Liver (tissue), 9 donors: ENCODE results near the gene MRPL18. TPM values are rescaled to one million over a fixed set of nuclear protein-coding genes. Genes with fewer than 3 reads are reported as not detected.
"Not testable (repeated sequence)": the region's sequence is repeated elsewhere in the genome, so short reads cannot be mapped to it uniquely, and the experiment has no call there.

ENCODE experiments used
- DNase-seq: peaks from one replicate; pipeline ENCODE4 v3.0.0-alpha.2; 2017; ENCODE audit warnings: low spot score
- H3K27ac ChIP-seq, 2 donors: one replicate each; pipeline ENCODE4 v1.7.0; 2013; ENCODE audit warnings: inconsistent platforms in 2 of 2, low read length in 2 of 2, control low read depth in 1 of 2, low read depth in 1 of 2, mild to moderate bottlenecking in 1 of 2
- H3K27me3 ChIP-seq, 4 donors: one replicate each; pipeline versions ENCODE4 v1.6.1 to v1.7.0; 2013; ENCODE audit warnings: low read length in 3 of 4, inconsistent platforms in 1 of 4, mild to moderate bottlenecking in 1 of 4, moderate library complexity in 1 of 4; ENCODE audit not compliant: control insufficient read depth in 4 of 4, insufficient read depth in 4 of 4
- H3K36me3 ChIP-seq, 4 donors: one replicate each; pipeline versions ENCODE4 v1.6.1 to v1.7.0; 2013; ENCODE audit warnings: low read length in 3 of 4, mild to moderate bottlenecking in 3 of 4, low read depth in 1 of 4, moderate library complexity in 1 of 4; ENCODE audit not compliant: control insufficient read depth in 4 of 4, insufficient read depth in 3 of 4
- H3K4me1 ChIP-seq, 4 donors: one replicate each; pipeline versions ENCODE4 v1.6.1 to v1.7.0; 2013; ENCODE audit warnings: low read length in 3 of 4, mild to moderate bottlenecking in 3 of 4, moderate library complexity in 1 of 4; ENCODE audit not compliant: control insufficient read depth in 4 of 4, insufficient read depth in 4 of 4
- H3K4me3 ChIP-seq, 3 donors: one replicate each; pipeline versions ENCODE4 v1.6.1 to v1.7.0; 2013; ENCODE audit warnings: low read length in 3 of 3, control low read depth in 1 of 3, low read depth in 1 of 3, mild to moderate bottlenecking in 1 of 3
- H3K9ac ChIP-seq, 2 donors: one replicate each; pipeline ENCODE4 v1.7.0; 2013; ENCODE audit warnings: low read length in 2 of 2, mild to moderate bottlenecking in 2 of 2, moderate library complexity in 2 of 2, control low read depth in 1 of 2, low read depth in 1 of 2
- H3K9me3 ChIP-seq, 4 donors: one replicate each; pipeline versions ENCODE4 v1.6.1 to v1.7.0; 2013; ENCODE audit warnings: low read length in 3 of 4; ENCODE audit not compliant: control insufficient read depth in 4 of 4
- ATF3 ChIP-seq: IDR thresholded peaks from 2 replicates; pipeline ENCODE4 v1.6.1; 2016; ENCODE audit warnings: antibody characterized with exemption
- EGR1 ChIP-seq, 2 donors: IDR thresholded peaks; 2 replicates each; pipeline ENCODE4 v1.6.1; 2016 to 2018; ENCODE audit warnings: antibody characterized with exemption in 2 of 2, low read depth in 2 of 2
- FOXA1 ChIP-seq: IDR thresholded peaks from 2 replicates; pipeline ENCODE4 v1.6.1; 2016; ENCODE audit warnings: antibody characterized with exemption
- FOXA2 ChIP-seq: IDR thresholded peaks from 2 replicates; pipeline ENCODE4 v1.6.1; 2016; ENCODE audit warnings: antibody characterized with exemption
- GABPA ChIP-seq, 2 donors: IDR thresholded peaks in 1 of 2; conservative IDR thresholded peaks in 1 of 2; 2 replicates each; pipeline ENCODE4 v1.6.1; 2016; ENCODE audit warnings: antibody characterized with exemption in 2 of 2, mild to moderate bottlenecking in 1 of 2, moderate library complexity in 1 of 2
- HNF4A ChIP-seq, 2 donors: conservative IDR thresholded peaks; 2 replicates each; pipeline ENCODE4 v1.6.1; 2016; ENCODE audit warnings: antibody characterized with exemption in 2 of 2, mild to moderate bottlenecking in 2 of 2
- JUND ChIP-seq, 2 donors: IDR thresholded peaks; 2 replicates each; pipeline ENCODE4 v1.6.1; 2016; ENCODE audit warnings: antibody characterized with exemption in 2 of 2
- MAX ChIP-seq: IDR thresholded peaks from 2 replicates; pipeline ENCODE4 v1.6.1; 2016; ENCODE audit warnings: antibody characterized with exemption
- NR2F2 ChIP-seq: IDR thresholded peaks from 2 replicates; pipeline ENCODE4 v1.6.1; 2016; ENCODE audit warnings: antibody characterized with exemption
- RAD21 ChIP-seq, 2 donors: IDR thresholded peaks; 2 replicates each; pipeline ENCODE4 v1.6.1; 2016; ENCODE audit warnings: antibody characterized with exemption in 2 of 2, mild to moderate bottlenecking in 2 of 2
- REST ChIP-seq: IDR thresholded peaks from 2 replicates; pipeline ENCODE4 v1.6.1; 2016; ENCODE audit warnings: antibody characterized with exemption, mild to moderate bottlenecking
- RXRA ChIP-seq, 2 donors: IDR thresholded peaks; 2 replicates each; pipeline ENCODE4 v1.6.1; 2017 to 2018; ENCODE audit warnings: antibody characterized with exemption in 2 of 2, mild to moderate bottlenecking in 1 of 2
- SP1 ChIP-seq: IDR thresholded peaks from 2 replicates; pipeline ENCODE4 v1.6.1; 2018; ENCODE audit warnings: antibody characterized with exemption, mild to moderate bottlenecking
- YY1 ChIP-seq: IDR thresholded peaks from 2 replicates; pipeline ENCODE4 v1.6.1; 2016; ENCODE audit warnings: antibody characterized with exemption, mild to moderate bottlenecking
- ZBTB33 ChIP-seq: IDR thresholded peaks from 2 replicates; pipeline ENCODE4 v1.6.1; 2016; ENCODE audit warnings: antibody characterized with exemption
- WGBS: extraction: QIAGEN DNeasy Blood & Tissue Kit; methylation state at CpG from one replicate; pipeline ENCODE4 v1.1.7; 2013; 5-methylcytosine and 5-hydroxymethylcytosine counted together
- polyA plus RNA-seq, 2 donors: library from polyadenylated mRNA; stranded (reverse) in 1 of 2; unstranded in 1 of 2; fragments of 200-250 nt in 1 of 2; fragments of >200 nt in 1 of 2; fragmentation: Nextera tagmentation in 1 of 2; extraction: Ambion mirVana in 1 of 2; gene quantifications; one replicate each; pipeline versions ENCODE4 v1.2.1 to v1.2.3, GENCODE V29; 2013 to 2015
- total RNA-seq, 2 donors: library from RNA; depleted of rRNA; stranded (reverse); fragments of >200 nt; gene quantifications; one replicate each; pipeline ENCODE4 v1.2.3, GENCODE V29; 2014
- donor health status: healthy.
- donor health status: healthy.
- donor health status: healthy.
- donor health status: healthy.
- donor health status: healthy.

MRPL18 gene
- total and polyA plus RNA-seq, 4 donors = 32.5 to 61.9 (median 41.9) TPM

GRCh38 chr6:159790956-159791598 is 810 bp downstream of the MRPL18 start:
- peak overlapping the region; percentile 48 to 90 for H3K9ac ChIP-seq
- TF ChIP-seq YY1 (no peak), ATF3 (no peak), FOXA2 (no peak), SP1 (no peak), JUND (IDR thresholded peaks at IDR 0.05) (no peak), ZBTB33 (no peak), GABPA (IDR thresholded peaks at IDR 0.05 in 1 of 2, conservative IDR thresholded peaks at IDR 0.05 in 1 of 2) (no peak), RAD21 (IDR thresholded peaks at IDR 0.05) (no peak), NR2F2 (no peak), FOXA1 (no peak), EGR1 (IDR thresholded peaks at IDR 0.05; ENCODE audit: low read depth in 2 of 2) (no peak), REST (no peak), HNF4A (conservative IDR thresholded peaks at IDR 0.05) (no peak), RXRA (IDR thresholded peaks at IDR 0.05) (no peak), MAX (no peak)
- H3K27ac ChIP-seq = peak overlapping the region; percentile 99
- peak overlapping the region; percentile 60 to 87 (median 86) for H3K4me3 ChIP-seq
- no peaks in the 10 kb centered on the region for H3K9me3 ChIP-seq
- H3K4me1 ChIP-seq = peaks cover 3 to 32% (median 25%) of the 10 kb centered on the region in 4 donors
- peak; percentile 37 for DNase-seq
- H3K27me3 ChIP-seq = no peaks in the 10 kb centered on the region
- 17% methylated on average over 18 of the region's 18 CpGs for WGBS
- H3K36me3 ChIP-seq = peaks cover 3 to 14% (median 10%) of the 10 kb centered on the region in 4 donors

GRCh38 chr6:159794976-159795375 is 4.7 kb downstream of the MRPL18 start:
- DNase-seq, H3K9me3 ChIP-seq, H3K4me3 ChIP-seq, H3K27me3 ChIP-seq, H3K9ac ChIP-seq, H3K27ac ChIP-seq: not testable (repeated sequence)
- peaks cover 3 to 17% (median 13%) of the 10 kb centered on the region in 4 donors for H3K4me1 ChIP-seq
- H3K36me3 ChIP-seq = peaks cover 6 to 30% (median 21%) of the 10 kb centered on the region in 4 donors
- WGBS = 85% methylated on average over 8 of the region's 8 CpGs
